Measurements from ENCODE around the gene NSMCE4A.
"Not testable (repeated sequence)": the region's sequence is repeated elsewhere in the genome, so short reads cannot be mapped to it uniquely, and the experiment has no call there.

NSMCE4A gene

GRCh38 chr10:121974535-121975294 is at the start of gene NSMCE4A:
TSS of gene NSMCE4A (minus strand) at chr10:121975217. CDS start at chr10:121975165, 52 bp downstream.
- peak; percentile 93 for DNase-seq (ENCODE audit: low spot score)

GRCh38 chr10:122023257-122023656 is 48.2 kb upstream of the NSMCE4A start:
- DNase-seq (ENCODE audit: low spot score) = not testable (repeated sequence)

- DNase-seq (ENCODE audit: low spot score) = no peak
Observed at GRCh38 chr10:122022276-122022675, 47.3 kb upstream of the NSMCE4A start.

- DNase-seq (ENCODE audit: low spot score) = no peak
Observed at GRCh38 chr10:122021828-122022227, 46.8 kb upstream of the NSMCE4A start.

- DNase-seq (ENCODE audit: low spot score) = no peak
Observed at GRCh38 chr10:122021379-122021778, 46.4 kb upstream of the NSMCE4A start.

GRCh38 chr10:122020226-122020625 is 45.2 kb upstream of the NSMCE4A start:
- DNase-seq (ENCODE audit: low spot score) = no peak

GRCh38 chr10:122019414-122019975 is 44.5 kb upstream of the NSMCE4A start:
- no peak for DNase-seq (ENCODE audit: low spot score)

GRCh38 chr10:122018951-122019413 is 44.0 kb upstream of the NSMCE4A start:
- no peak for DNase-seq (ENCODE audit: low spot score)

GRCh38 chr10:122018491-122018890 is 43.5 kb upstream of the NSMCE4A start:
- no peak for DNase-seq (ENCODE audit: low spot score)

GRCh38 chr10:122017926-122018325 is 42.9 kb upstream of the NSMCE4A start:
- not testable (repeated sequence) for DNase-seq (ENCODE audit: low spot score)

- no peak for DNase-seq (ENCODE audit: low spot score)
Observed at GRCh38 chr10:122014652-122015248, 39.7 kb upstream of the NSMCE4A start.

GRCh38 chr10:122013311-122013780 is 38.3 kb upstream of the NSMCE4A start:
- no peak for DNase-seq (ENCODE audit: low spot score)

GRCh38 chr10:122012731-122013130 is 37.7 kb upstream of the NSMCE4A start:
- no peak for DNase-seq (ENCODE audit: low spot score)

- no peak for DNase-seq (ENCODE audit: low spot score)
Observed at GRCh38 chr10:122010405-122011050, 35.5 kb upstream of the NSMCE4A start.

GRCh38 chr10:122007415-122007814 is 32.4 kb upstream of the NSMCE4A start:
- DNase-seq (ENCODE audit: low spot score) = no peak

GRCh38 chr10:122001698-122002097 is 26.7 kb upstream of the NSMCE4A start:
- DNase-seq (ENCODE audit: low spot score) = no peak

GRCh38 chr10:121999301-121999700 is 24.3 kb upstream of the NSMCE4A start:
- no peak for DNase-seq (ENCODE audit: low spot score)

- DNase-seq (ENCODE audit: low spot score) = no peak
Observed at GRCh38 chr10:121998462-121998861, 23.4 kb upstream of the NSMCE4A start.

GRCh38 chr10:121994429-121994941 is 19.5 kb upstream of the NSMCE4A start:
- DNase-seq (ENCODE audit: low spot score) = no peak

- not testable (repeated sequence) for DNase-seq (ENCODE audit: low spot score)
Observed at GRCh38 chr10:121991727-121992126, 16.7 kb upstream of the NSMCE4A start.

- DNase-seq (ENCODE audit: low spot score) = no peak
Observed at GRCh38 chr10:121990015-121990677, 15.1 kb upstream of the NSMCE4A start.
